K562 (cell line): ENCODE results near the gene TMEM143. TPM values are rescaled to one million over a fixed set of nuclear protein-coding genes. Genes with fewer than 3 reads are reported as not detected.
A peak's percentile ranks its signal among the peaks of the same experiment; 100 is the strongest.

ENCODE experiments used
- HMG20A ChIP-seq: fragments of 450-650 bp; formaldehyde crosslinking; conservative IDR thresholded peaks from 2 replicates; pipeline ENCODE4 v1.4.0; 2020; ENCODE audit warnings: mild to moderate bottlenecking, mixed read lengths
- KDM2B ChIP-seq: fragments of 250-450 bp; sonication (Bioruptor Pico); IDR thresholded peaks from 2 replicates; pipeline ENCODE4 v1.8.0; 2021; ENCODE audit warnings: mild to moderate bottlenecking, moderate library complexity
- MEF2D ChIP-seq: conservative IDR thresholded peaks from 2 replicates; pipeline ENCODE4 v1.6.1; 2016; ENCODE audit warnings: low read depth, missing genetic modification characterization, missing compliant biosample characterization
- NCOA4 ChIP-seq: fragments of 450-650 bp; IDR thresholded peaks from 2 replicates; pipeline ENCODE4 v1.6.1; 2018; ENCODE audit warnings: mild to moderate bottlenecking; ENCODE audit not compliant: partially characterized antibody
- NFATC3 ChIP-seq: fragments of 450-650 bp; IDR thresholded peaks from 2 replicates; pipeline ENCODE4 v1.6.1; 2017; ENCODE audit warnings: mild to moderate bottlenecking
- PCBP1 ChIP-seq: fragments of 200-400 bp; formaldehyde crosslinking; IDR thresholded peaks from 2 replicates; pipeline ENCODE4 v1.6.1; 2018; ENCODE audit warnings: mild to moderate bottlenecking, low read depth, low read length; ENCODE audit not compliant: poor library complexity, severe bottlenecking
- PHF21A ChIP-seq: fragments of 450-650 bp; IDR thresholded peaks from 2 replicates; pipeline ENCODE4 v1.6.1; 2017; ENCODE audit warnings: low read depth, borderline replicate concordance
- RCOR1 ChIP-seq, 2 experiments: IDR thresholded peaks; 2 replicates each; pipeline ENCODE4 v1.6.1; 2012; ENCODE audit warnings: low read depth in 2 of 2, low read length in 2 of 2, borderline replicate concordance in 1 of 2, improper control_type of control experiment in 1 of 2
- SIN3A ChIP-seq, 2 experiments: fragments of 150-350 bp in 1 of 2; IDR thresholded peaks; 2 replicates each; pipeline ENCODE4 v1.6.1; 2011 to 2016; ENCODE audit warnings: borderline replicate concordance in 2 of 2, low read depth in 2 of 2, low read length in 2 of 2, mild to moderate bottlenecking in 2 of 2, moderate library complexity in 2 of 2; ENCODE audit not compliant: control insufficient read depth in 1 of 2
- SREBF1 ChIP-seq: fragments of 150-350 bp; IDR thresholded peaks from 2 replicates; pipeline ENCODE4 v1.6.1; 2014; ENCODE audit warnings: antibody characterized with exemption, low read depth, low read length, borderline replicate concordance
- TCF7L2 ChIP-seq: fragments of 150-350 bp; IDR thresholded peaks from 2 replicates; pipeline ENCODE4 v1.6.1; 2016; ENCODE audit warnings: low read depth, mild to moderate bottlenecking, low read length, moderate library complexity
- ZBTB8A ChIP-seq: fragments of 450-650 bp; IDR thresholded peaks from 2 replicates; pipeline ENCODE4 v1.6.1; 2018; ENCODE audit warnings: mild to moderate bottlenecking, moderate library complexity; ENCODE audit not compliant: partially characterized antibody
- ZNF124 ChIP-seq: sonication (generic); formaldehyde crosslinking; IDR thresholded peaks from 2 replicates; pipeline ENCODE4 v1.8.1; 2022; ENCODE audit warnings: missing genetic modification reagents
- ZNF140 ChIP-seq: fragments of 250-450 bp; sonication (Bioruptor Pico); IDR thresholded peaks from 2 replicates; pipeline ENCODE4 v1.8.0; 2021; ENCODE audit warnings: moderate library complexity, mild to moderate bottlenecking, inconsistent platforms
- ZNF274 ChIP-seq: IDR thresholded peaks from 2 replicates; pipeline ENCODE4 v1.6.1; 2011; ENCODE audit warnings: low read depth, mild to moderate bottlenecking, low read length, moderate library complexity, borderline replicate concordance
- ZNF316 ChIP-seq: fragments of 450-650 bp; IDR thresholded peaks from 2 replicates; pipeline ENCODE4 v1.6.1; 2016
- ZNF79 ChIP-seq: fragments of 250-450 bp; sonication (Bioruptor Pico); IDR thresholded peaks from 2 replicates; pipeline ENCODE4 v1.4.0; 2020; ENCODE audit warnings: low read depth, mild to moderate bottlenecking, moderate library complexity
- polyA plus RNA-seq, 8 experiments: library from polyadenylated mRNA; depleted of rRNA in 4 of 8; stranded (reverse) in 5 of 8; unstranded in 3 of 8; fragments of >200 nt; fragmentation: Nextera tagmentation in 2 of 8; fragmentation: Illumina TruSeq in 1 of 8; extraction: Ambion mirVana in 2 of 8; extraction: Trizol in 1 of 8; gene quantifications; 2 replicates each; pipeline versions ENCODE4 v1.2.1 to v1.2.3, GENCODE V29; 2011 to 2014; ENCODE audit warnings: inconsistent platforms in 1 of 8, missing spikeins in 1 of 8
- total RNA-seq, 7 experiments: library from RNA; depleted of rRNA in 6 of 7; stranded (reverse); fragments of >200 nt in 6 of 7; fragmentation: Illumina TruSeq in 2 of 7; extraction: Trizol in 2 of 7; gene quantifications; 2 replicates each; pipeline versions ENCODE4 v1.2.1 to v1.2.3, GENCODE V29; 2011 to 2021; ENCODE audit warnings: low replicate concordance in 1 of 7
- TF ChIP-seq, protein P1 (sequence below): fragments of 450-650 bp; IDR thresholded peaks from 2 replicates; pipeline ENCODE4 v1.6.1; 2016; ENCODE audit warnings: missing biosample characterization, missing genetic modification characterization
- TF ChIP-seq, protein P2 (sequence below): fragments of 250-450 bp; sonication (Bioruptor Pico); IDR thresholded peaks from 2 replicates; pipeline ENCODE4 v1.9.0; 2021; ENCODE audit warnings: mild to moderate bottlenecking, inconsistent platforms
- TF ChIP-seq, protein P3 (sequence below): sonication (generic); formaldehyde crosslinking; IDR thresholded peaks from 2 replicates; pipeline ENCODE4 v1.8.1; 2022; ENCODE audit warnings: missing genetic modification reagents
- TF ChIP-seq, protein P4 (sequence below): sonication (generic); formaldehyde crosslinking; IDR thresholded peaks from 2 replicates; pipeline ENCODE4 v1.8.0; 2022; ENCODE audit warnings: mild to moderate bottlenecking, missing genetic modification reagents

Gene TMEM143
- total and polyA plus RNA-seq, 9 of the 15 experiments (the other 6 are each of a cell fraction or from before 2014, with no cell fraction given), result 0.66 to 8.8 (median 4.3) TPM

DNA sequence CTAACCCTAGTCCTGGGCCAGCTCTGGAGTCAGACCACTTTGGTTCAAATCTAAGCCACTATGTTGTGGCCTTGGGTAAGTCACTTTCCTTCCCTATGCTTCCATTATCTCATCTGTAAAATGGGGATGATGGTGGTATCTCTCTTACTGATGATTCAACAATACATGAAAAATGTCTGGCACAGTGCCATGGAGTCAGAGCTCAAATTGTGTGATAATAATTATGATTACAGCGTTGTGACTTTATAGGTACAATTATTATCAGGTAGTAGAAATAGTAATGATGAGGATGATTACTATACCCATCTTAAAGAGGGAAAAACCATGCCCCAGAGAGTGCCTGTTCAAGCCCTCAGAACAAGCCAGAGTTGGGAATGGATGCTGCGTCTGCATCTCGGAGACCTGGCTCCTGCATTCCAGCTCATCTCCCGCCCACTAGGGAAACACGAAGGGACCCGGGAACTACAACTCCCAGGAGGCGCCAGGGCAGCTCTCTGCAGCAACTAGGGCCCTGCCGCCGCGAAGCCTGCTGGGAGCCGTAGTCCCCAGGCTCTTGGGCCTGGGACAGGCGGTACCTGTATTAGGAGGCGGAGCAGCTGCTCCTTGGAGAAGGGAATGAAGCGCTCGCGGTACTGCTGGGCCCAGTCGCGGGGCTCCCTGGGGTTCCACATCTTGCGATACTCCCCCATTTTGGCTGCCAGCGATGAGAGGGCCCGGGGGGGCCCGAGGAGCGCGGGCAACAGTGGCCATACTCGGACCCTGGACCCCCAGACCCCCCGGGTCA, 832 bp downstream of the TMEM143 start (continued):
- 0 out of 2 replicates have a peak, but pooled peaks have one; percentile 53 for TF ChIP-seq SREBF1
- no peak for TF ChIP-seq PCBP1
- TF ChIP-seq NCOA4, result no peak
- TF ChIP-seq ZNF274, result no peak
- TF ChIP-seq ZBTB8A, result no peak
- TF ChIP-seq PHF21A, result no peak
- TF ChIP-seq SIN3A (IDR thresholded peaks at IDR 0.05; ENCODE audit: borderline replicate concordance in 2 of 2, control insufficient read depth in 1 of 2, low read depth in 2 of 2, low read length in 2 of 2), result no peak; a peak in 1 of 4 replicates
- TF ChIP-seq RCOR1 (IDR thresholded peaks at IDR 0.05; ENCODE audit: borderline replicate concordance in 1 of 2, low read depth in 2 of 2, low read length in 2 of 2), result peak in 1 of 2 experiments; percentile 46; a peak in 1 of 4 replicates
- no peak for TF ChIP-seq ZNF124
- TF ChIP-seq, protein P1, sequence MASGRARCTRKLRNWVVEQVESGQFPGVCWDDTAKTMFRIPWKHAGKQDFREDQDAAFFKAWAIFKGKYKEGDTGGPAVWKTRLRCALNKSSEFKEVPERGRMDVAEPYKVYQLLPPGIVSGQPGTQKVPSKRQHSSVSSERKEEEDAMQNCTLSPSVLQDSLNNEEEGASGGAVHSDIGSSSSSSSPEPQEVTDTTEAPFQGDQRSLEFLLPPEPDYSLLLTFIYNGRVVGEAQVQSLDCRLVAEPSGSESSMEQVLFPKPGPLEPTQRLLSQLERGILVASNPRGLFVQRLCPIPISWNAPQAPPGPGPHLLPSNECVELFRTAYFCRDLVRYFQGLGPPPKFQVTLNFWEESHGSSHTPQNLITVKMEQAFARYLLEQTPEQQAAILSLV (tag), result no peak
- TF ChIP-seq ZNF316, result no peak
- no peak for TF ChIP-seq ZNF79 (CRISPR knock-in tag)
- no peak for TF ChIP-seq KDM2B (CRISPR knock-in tag)
- no peak for TF ChIP-seq ZNF140
- peak; percentile 42 for TF ChIP-seq MEF2D (tag)
- TF ChIP-seq, protein P2, sequence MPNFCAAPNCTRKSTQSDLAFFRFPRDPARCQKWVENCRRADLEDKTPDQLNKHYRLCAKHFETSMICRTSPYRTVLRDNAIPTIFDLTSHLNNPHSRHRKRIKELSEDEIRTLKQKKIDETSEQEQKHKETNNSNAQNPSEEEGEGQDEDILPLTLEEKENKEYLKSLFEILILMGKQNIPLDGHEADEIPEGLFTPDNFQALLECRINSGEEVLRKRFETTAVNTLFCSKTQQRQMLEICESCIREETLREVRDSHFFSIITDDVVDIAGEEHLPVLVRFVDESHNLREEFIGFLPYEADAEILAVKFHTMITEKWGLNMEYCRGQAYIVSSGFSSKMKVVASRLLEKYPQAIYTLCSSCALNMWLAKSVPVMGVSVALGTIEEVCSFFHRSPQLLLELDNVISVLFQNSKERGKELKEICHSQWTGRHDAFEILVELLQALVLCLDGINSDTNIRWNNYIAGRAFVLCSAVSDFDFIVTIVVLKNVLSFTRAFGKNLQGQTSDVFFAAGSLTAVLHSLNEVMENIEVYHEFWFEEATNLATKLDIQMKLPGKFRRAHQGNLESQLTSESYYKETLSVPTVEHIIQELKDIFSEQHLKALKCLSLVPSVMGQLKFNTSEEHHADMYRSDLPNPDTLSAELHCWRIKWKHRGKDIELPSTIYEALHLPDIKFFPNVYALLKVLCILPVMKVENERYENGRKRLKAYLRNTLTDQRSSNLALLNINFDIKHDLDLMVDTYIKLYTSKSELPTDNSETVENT (CRISPR knock-in tag), result 0 out of 2 replicates have a peak, but pooled peaks have one; percentile 19
- TF ChIP-seq, protein P3, sequence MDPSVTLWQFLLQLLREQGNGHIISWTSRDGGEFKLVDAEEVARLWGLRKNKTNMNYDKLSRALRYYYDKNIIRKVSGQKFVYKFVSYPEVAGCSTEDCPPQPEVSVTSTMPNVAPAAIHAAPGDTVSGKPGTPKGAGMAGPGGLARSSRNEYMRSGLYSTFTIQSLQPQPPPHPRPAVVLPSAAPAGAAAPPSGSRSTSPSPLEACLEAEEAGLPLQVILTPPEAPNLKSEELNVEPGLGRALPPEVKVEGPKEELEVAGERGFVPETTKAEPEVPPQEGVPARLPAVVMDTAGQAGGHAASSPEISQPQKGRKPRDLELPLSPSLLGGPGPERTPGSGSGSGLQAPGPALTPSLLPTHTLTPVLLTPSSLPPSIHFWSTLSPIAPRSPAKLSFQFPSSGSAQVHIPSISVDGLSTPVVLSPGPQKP, result no peak
- TF ChIP-seq TCF7L2, result no peak
- no peak for TF ChIP-seq HMG20A
- no peak for TF ChIP-seq NFATC3
- TF ChIP-seq, protein P4, sequence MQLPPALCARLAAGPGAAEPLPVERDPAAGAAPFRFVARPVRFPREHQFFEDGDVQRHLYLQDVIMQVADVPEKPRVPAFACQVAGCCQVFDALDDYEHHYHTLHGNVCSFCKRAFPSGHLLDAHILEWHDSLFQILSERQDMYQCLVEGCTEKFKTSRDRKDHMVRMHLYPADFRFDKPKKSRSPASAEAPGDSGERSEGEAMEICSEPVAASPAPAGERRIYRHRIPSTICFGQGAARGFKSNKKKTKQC (CRISPR knock-in tag), result no peak
